ENCODE measurements around the gene EDIL3.

EDIL3 gene

GRCh38 chr5:84091127-84091799, 293.4 kb downstream of the EDIL3 start:
- no peaks in the 10 kb centered on the region for H3K4me1 ChIP-seq (ENCODE audit: control insufficient read depth, insufficient read depth, low read length)
- H3K36me3 ChIP-seq (ENCODE audit: control insufficient read depth, insufficient read depth, low read length, severe bottlenecking): no peaks in the 10 kb centered on the region
- H3K9ac ChIP-seq (ENCODE audit: low read length): no peak overlapping the region
- H3K27me3 ChIP-seq (replicated peaks; ENCODE audit: control insufficient read depth, insufficient read depth, low read length): no peaks in the 10 kb centered on the region
- no peaks in the 10 kb centered on the region for H3K9me3 ChIP-seq (ENCODE audit: control insufficient read depth, low read length)
- DNase-seq (ENCODE audit: low read depth): no peak
- no peak overlapping the region for H3K4me3 ChIP-seq (ENCODE audit: low read length)

GRCh38 chr5:84088996-84089395, 295.7 kb downstream of the EDIL3 start:
- DNase-seq (ENCODE audit: low read depth): peak; percentile 29
- Histone ChIP-seq H3K4me3 (ENCODE audit: low read length) (no peak overlapping the region), H3K36me3 (ENCODE audit: control insufficient read depth, insufficient read depth, low read length, severe bottlenecking) (no peaks in the 10 kb centered on the region), H3K4me1 (ENCODE audit: control insufficient read depth, insufficient read depth, low read length) (no peaks in the 10 kb centered on the region), H3K9ac (ENCODE audit: low read length) (no peak overlapping the region), H3K27me3 (replicated peaks; ENCODE audit: control insufficient read depth, insufficient read depth, low read length) (no peaks in the 10 kb centered on the region), H3K9me3 (ENCODE audit: control insufficient read depth, low read length) (no peaks in the 10 kb centered on the region)

- Histone ChIP-seq H3K27me3 (replicated peaks; ENCODE audit: control insufficient read depth, insufficient read depth, low read length) (no peaks in the 10 kb centered on the region), H3K36me3 (ENCODE audit: control insufficient read depth, insufficient read depth, low read length, severe bottlenecking) (no peaks in the 10 kb centered on the region), H3K4me1 (ENCODE audit: control insufficient read depth, insufficient read depth, low read length) (no peaks in the 10 kb centered on the region), H3K9ac (ENCODE audit: low read length) (no peak overlapping the region), H3K9me3 (ENCODE audit: control insufficient read depth, low read length) (no peaks in the 10 kb centered on the region), H3K4me3 (ENCODE audit: low read length) (no peak overlapping the region)
- DNase-seq (ENCODE audit: low read depth): peak; percentile 8
Observed at GRCh38 chr5:84086511-84086910, 298.2 kb downstream of the EDIL3 start.

- DNase-seq (ENCODE audit: low read depth): no peak
- H3K4me3 ChIP-seq (ENCODE audit: low read length): no peak overlapping the region
- no peaks in the 10 kb centered on the region for H3K4me1 ChIP-seq (ENCODE audit: control insufficient read depth, insufficient read depth, low read length)
- no peak overlapping the region for H3K9ac ChIP-seq (ENCODE audit: low read length)
- no peaks in the 10 kb centered on the region for H3K36me3 ChIP-seq (ENCODE audit: control insufficient read depth, insufficient read depth, low read length, severe bottlenecking)
- no peaks in the 10 kb centered on the region for H3K27me3 ChIP-seq (replicated peaks; ENCODE audit: control insufficient read depth, insufficient read depth, low read length)
- H3K9me3 ChIP-seq (ENCODE audit: control insufficient read depth, low read length): no peaks in the 10 kb centered on the region
Observed at GRCh38 chr5:84085387-84086041, 299.2 kb downstream of the EDIL3 start.

GRCh38 chr5:84080908-84081307, 303.8 kb downstream of the EDIL3 start:
- Histone ChIP-seq H3K9me3 (ENCODE audit: control insufficient read depth, low read length) (no peaks in the 10 kb centered on the region), H3K36me3 (ENCODE audit: control insufficient read depth, insufficient read depth, low read length, severe bottlenecking) (no peaks in the 10 kb centered on the region), H3K4me1 (ENCODE audit: control insufficient read depth, insufficient read depth, low read length) (no peaks in the 10 kb centered on the region), H3K9ac (ENCODE audit: low read length) (no peak overlapping the region), H3K4me3 (ENCODE audit: low read length) (no peak overlapping the region), H3K27me3 (replicated peaks; ENCODE audit: control insufficient read depth, insufficient read depth, low read length) (no peaks in the 10 kb centered on the region)
- no peak for DNase-seq (ENCODE audit: low read depth)

- Histone ChIP-seq H3K36me3 (ENCODE audit: control insufficient read depth, insufficient read depth, low read length, severe bottlenecking) (no peaks in the 10 kb centered on the region), H3K4me3 (ENCODE audit: low read length) (no peak overlapping the region), H3K9me3 (ENCODE audit: control insufficient read depth, low read length) (no peaks in the 10 kb centered on the region), H3K4me1 (ENCODE audit: control insufficient read depth, insufficient read depth, low read length) (no peaks in the 10 kb centered on the region), H3K9ac (ENCODE audit: low read length) (no peak overlapping the region), H3K27me3 (replicated peaks; ENCODE audit: control insufficient read depth, insufficient read depth, low read length) (no peaks in the 10 kb centered on the region)
- DNase-seq (ENCODE audit: low read depth): no peak
Observed at GRCh38 chr5:84072339-84072738, 312.3 kb downstream of the EDIL3 start.

- Histone ChIP-seq H3K9me3 (ENCODE audit: control insufficient read depth, low read length) (no peaks in the 10 kb centered on the region), H3K4me1 (ENCODE audit: control insufficient read depth, insufficient read depth, low read length) (no peaks in the 10 kb centered on the region), H3K9ac (ENCODE audit: low read length) (no peak overlapping the region), H3K27me3 (replicated peaks; ENCODE audit: control insufficient read depth, insufficient read depth, low read length) (no peaks in the 10 kb centered on the region), H3K4me3 (ENCODE audit: low read length) (no peak overlapping the region), H3K36me3 (ENCODE audit: control insufficient read depth, insufficient read depth, low read length, severe bottlenecking) (no peaks in the 10 kb centered on the region)
- DNase-seq (ENCODE audit: low read depth): no peak
Observed at GRCh38 chr5:84069608-84070179, 315.0 kb downstream of the EDIL3 start.

GRCh38 chr5:84063041-84063440, 321.6 kb downstream of the EDIL3 start:
- Histone ChIP-seq H3K4me1 (ENCODE audit: control insufficient read depth, insufficient read depth, low read length) (no peaks in the 10 kb centered on the region), H3K36me3 (ENCODE audit: control insufficient read depth, insufficient read depth, low read length, severe bottlenecking) (no peaks in the 10 kb centered on the region), H3K9ac (ENCODE audit: low read length) (no peak overlapping the region), H3K4me3 (ENCODE audit: low read length) (no peak overlapping the region), H3K9me3 (ENCODE audit: control insufficient read depth, low read length) (no peaks in the 10 kb centered on the region), H3K27me3 (replicated peaks; ENCODE audit: control insufficient read depth, insufficient read depth, low read length) (no peaks in the 10 kb centered on the region)
- DNase-seq (ENCODE audit: low read depth): no peak

GRCh38 chr5:84059672-84060071, 325.0 kb downstream of the EDIL3 start:
- Histone ChIP-seq H3K36me3 (ENCODE audit: control insufficient read depth, insufficient read depth, low read length, severe bottlenecking) (no peaks in the 10 kb centered on the region), H3K4me3 (ENCODE audit: low read length) (no peak overlapping the region), H3K9me3 (ENCODE audit: control insufficient read depth, low read length) (no peaks in the 10 kb centered on the region), H3K9ac (ENCODE audit: low read length) (no peak overlapping the region), H3K4me1 (ENCODE audit: control insufficient read depth, insufficient read depth, low read length) (no peaks in the 10 kb centered on the region), H3K27me3 (replicated peaks; ENCODE audit: control insufficient read depth, insufficient read depth, low read length) (no peaks in the 10 kb centered on the region)
- DNase-seq (ENCODE audit: low read depth): no peak

- Histone ChIP-seq H3K9ac (ENCODE audit: low read length) (no peak overlapping the region), H3K4me1 (ENCODE audit: control insufficient read depth, insufficient read depth, low read length) (no peaks in the 10 kb centered on the region), H3K27me3 (replicated peaks; ENCODE audit: control insufficient read depth, insufficient read depth, low read length) (no peaks in the 10 kb centered on the region), H3K36me3 (ENCODE audit: control insufficient read depth, insufficient read depth, low read length, severe bottlenecking) (no peaks in the 10 kb centered on the region), H3K9me3 (ENCODE audit: control insufficient read depth, low read length) (no peaks in the 10 kb centered on the region), H3K4me3 (ENCODE audit: low read length) (no peak overlapping the region)
- DNase-seq (ENCODE audit: low read depth): no peak
Observed at GRCh38 chr5:84058561-84058960, 326.1 kb downstream of the EDIL3 start.

- no peaks in the 10 kb centered on the region for H3K9me3 ChIP-seq (ENCODE audit: control insufficient read depth, low read length)
- H3K36me3 ChIP-seq (ENCODE audit: control insufficient read depth, insufficient read depth, low read length, severe bottlenecking): no peaks in the 10 kb centered on the region
- no peaks in the 10 kb centered on the region for H3K4me1 ChIP-seq (ENCODE audit: control insufficient read depth, insufficient read depth, low read length)
- no peak overlapping the region for H3K4me3 ChIP-seq (ENCODE audit: low read length)
- H3K9ac ChIP-seq (ENCODE audit: low read length): no peak overlapping the region
- DNase-seq (ENCODE audit: low read depth): no peak
- no peaks in the 10 kb centered on the region for H3K27me3 ChIP-seq (replicated peaks; ENCODE audit: control insufficient read depth, insufficient read depth, low read length)
Observed at GRCh38 chr5:84057211-84057610, 327.5 kb downstream of the EDIL3 start.

All from adipocyte (in vitro differentiated cells).